Trophoblast cell (in vitro differentiated cells and primary cell): ENCODE results near the gene SLC39A2.

ENCODE experiments used
- DNase-seq, 2 donors: peaks; one replicate each; pipeline ENCODE4 v3.0.0-alpha.2; 2016
- H2AFZ ChIP-seq: 2 replicates; pipeline ENCODE4 v1.6.1; 2013; ENCODE audit warnings: low read length, moderate library complexity, mild to moderate bottlenecking; ENCODE audit not compliant: insufficient read depth, poor library complexity
- H2AK5ac ChIP-seq: 2 replicates; pipeline ENCODE4 v1.6.1; 2013; ENCODE audit warnings: mild to moderate bottlenecking, low read length
- H2BK120ac ChIP-seq: 2 replicates; pipeline ENCODE4 v1.6.1; 2013; ENCODE audit warnings: low read length, mild to moderate bottlenecking, moderate library complexity; ENCODE audit not compliant: insufficient read depth, poor library complexity
- H2BK12ac ChIP-seq: 2 replicates; pipeline ENCODE4 v1.6.1; 2013; ENCODE audit warnings: mild to moderate bottlenecking, low read length, moderate library complexity
- H2BK5ac ChIP-seq: 2 replicates; pipeline ENCODE4 v1.6.1; 2013; ENCODE audit warnings: low read length, low read depth, moderate library complexity, mild to moderate bottlenecking; ENCODE audit not compliant: poor library complexity
- H3K14ac ChIP-seq: 2 replicates; pipeline ENCODE4 v1.6.1; 2013; ENCODE audit warnings: mild to moderate bottlenecking, low read length
- H3K18ac ChIP-seq: 2 replicates; pipeline ENCODE4 v1.6.1; 2013; ENCODE audit warnings: mild to moderate bottlenecking, low read length
- H3K23ac ChIP-seq: 2 replicates; pipeline ENCODE4 v1.6.1; 2013; ENCODE audit warnings: low read length
- H3K27ac ChIP-seq: 2 replicates; pipeline ENCODE4 v1.5.1; 2013; ENCODE audit warnings: low read depth, mild to moderate bottlenecking, inconsistent platforms, low read length, moderate library complexity
- H3K27me3 ChIP-seq: 2 replicates; pipeline ENCODE4 v1.6.1; 2013; ENCODE audit warnings: inconsistent platforms, mild to moderate bottlenecking, low read length, moderate library complexity; ENCODE audit not compliant: insufficient read depth
- H3K36me3 ChIP-seq, 2 experiments: 1 replicate in 1 of 2; 2 replicates in 1 of 2; pipeline ENCODE4 v1.6.1; 2013; ENCODE audit warnings: low read length in 2 of 2, mild to moderate bottlenecking in 2 of 2, moderate library complexity in 1 of 2; ENCODE audit not compliant: insufficient read depth in 2 of 2, control insufficient read depth in 1 of 2
- H3K4ac ChIP-seq: 2 replicates; pipeline ENCODE4 v1.6.1; 2013; ENCODE audit warnings: low read depth, mild to moderate bottlenecking, low read length, moderate library complexity
- H3K4me1 ChIP-seq, 2 experiments: 1 replicate in 1 of 2; 2 replicates in 1 of 2; pipeline ENCODE4 v1.6.1; 2013; ENCODE audit warnings: low read length in 2 of 2, mild to moderate bottlenecking in 2 of 2, moderate library complexity in 1 of 2; ENCODE audit not compliant: insufficient read depth in 2 of 2, control insufficient read depth in 1 of 2
- H3K4me2 ChIP-seq: 2 replicates; pipeline ENCODE4 v1.6.1; 2013; ENCODE audit warnings: inconsistent platforms, mild to moderate bottlenecking, low read length, moderate library complexity
- H3K4me3 ChIP-seq: 2 replicates; pipeline ENCODE4 v1.5.1; 2013; ENCODE audit warnings: mild to moderate bottlenecking, low read depth, low read length, inconsistent platforms
- H3K79me1 ChIP-seq: one replicate; pipeline ENCODE4 v1.6.1; 2013; ENCODE audit warnings: low read length
- H3K79me2 ChIP-seq: 2 replicates; pipeline ENCODE4 v1.6.1; 2013; ENCODE audit warnings: low read length, mild to moderate bottlenecking; ENCODE audit not compliant: control insufficient read depth, insufficient read depth, poor library complexity
- H3K9ac ChIP-seq: 2 replicates; pipeline ENCODE4 v1.6.1; 2013; ENCODE audit warnings: mild to moderate bottlenecking, low read length
- H3K9me3 ChIP-seq: 2 replicates; pipeline ENCODE4 v1.6.1; 2013; ENCODE audit warnings: low read depth, mild to moderate bottlenecking, control low read depth, inconsistent platforms, low read length; ENCODE audit not compliant: insufficient read depth
- H4K12ac ChIP-seq: 2 replicates; pipeline ENCODE4 v1.6.1; 2013; ENCODE audit warnings: low read depth, mild to moderate bottlenecking, low read length, moderate library complexity
- H4K8ac ChIP-seq: 2 replicates; pipeline ENCODE4 v1.6.1; 2013; ENCODE audit warnings: low read depth, mild to moderate bottlenecking, low read length, moderate library complexity
- H4K91ac ChIP-seq: one replicate; pipeline ENCODE4 v1.6.1; 2013; ENCODE audit warnings: low read depth, mild to moderate bottlenecking, low read length, moderate library complexity
- WGBS: extraction: QIAGEN DNeasy Blood & Tissue Kit; methylation state at CpG from one replicate; pipeline ENCODE4 v1.1.7; 2013; ENCODE audit warnings: missing lambda C conversion rate; ENCODE audit not compliant: insufficient read length, insufficient coverage; ENCODE audit errors: extremely low coverage; 5-methylcytosine and 5-hydroxymethylcytosine counted together

Gene SLC39A2

DNA sequence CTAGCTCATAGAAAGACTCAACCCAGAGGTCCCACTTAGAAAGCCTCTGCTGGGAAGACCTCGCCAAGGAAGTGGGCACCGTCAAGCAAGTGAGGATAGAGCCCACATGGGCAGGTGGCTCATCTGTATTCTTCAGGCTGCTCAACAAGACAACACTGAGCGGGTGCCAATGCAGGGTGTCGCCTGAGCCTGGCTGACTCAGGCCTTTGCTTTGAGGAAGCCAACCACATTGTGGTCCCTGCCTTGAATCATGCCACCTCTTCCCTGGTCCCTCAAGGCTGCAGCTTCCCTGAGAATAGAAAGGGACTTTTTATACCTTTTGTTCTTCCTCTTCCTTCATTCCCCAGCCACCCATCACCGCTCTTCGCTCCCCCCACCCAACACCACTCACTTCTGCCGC is 37.7 kb downstream of the SLC39A2 start:
- H3K18ac ChIP-seq, result no peak overlapping the region
- H3K79me1 ChIP-seq, result no peaks in the 10 kb centered on the region
- peak overlapping the region; percentile 23 for H3K4me3 ChIP-seq
- no peak overlapping the region for H3K9ac ChIP-seq
- no peak overlapping the region for H4K8ac ChIP-seq
- H3K4ac ChIP-seq, result no peak overlapping the region
- H3K9me3 ChIP-seq, result peaks cover under 1% of the 10 kb centered on the region
- no peak for DNase-seq
- H4K12ac ChIP-seq, result no peak overlapping the region
- H4K91ac ChIP-seq, result no peak overlapping the region
- H3K79me2 ChIP-seq, result no peaks in the 10 kb centered on the region
- H2BK5ac ChIP-seq, result no peak overlapping the region
- no peak overlapping the region for H3K14ac ChIP-seq
- no peak overlapping the region for H2BK12ac ChIP-seq
- H2BK120ac ChIP-seq, result no peak overlapping the region
- no peak overlapping the region for H3K23ac ChIP-seq
- H2AK5ac ChIP-seq, result no peak overlapping the region
- no CpG with 5 or more reads among the region's 7 CpGs for WGBS
- H3K36me3 ChIP-seq, result no peaks in the 10 kb centered on the region
- H3K27ac ChIP-seq, result no peak overlapping the region
- H3K4me1 ChIP-seq, result peaks cover 4 to 6% of the 10 kb centered on the region in 2 experiments
- H3K4me2 ChIP-seq, result no peak overlapping the region
- no peaks in the 10 kb centered on the region for H3K27me3 ChIP-seq
- no peak overlapping the region for H2AFZ ChIP-seq

DNA sequence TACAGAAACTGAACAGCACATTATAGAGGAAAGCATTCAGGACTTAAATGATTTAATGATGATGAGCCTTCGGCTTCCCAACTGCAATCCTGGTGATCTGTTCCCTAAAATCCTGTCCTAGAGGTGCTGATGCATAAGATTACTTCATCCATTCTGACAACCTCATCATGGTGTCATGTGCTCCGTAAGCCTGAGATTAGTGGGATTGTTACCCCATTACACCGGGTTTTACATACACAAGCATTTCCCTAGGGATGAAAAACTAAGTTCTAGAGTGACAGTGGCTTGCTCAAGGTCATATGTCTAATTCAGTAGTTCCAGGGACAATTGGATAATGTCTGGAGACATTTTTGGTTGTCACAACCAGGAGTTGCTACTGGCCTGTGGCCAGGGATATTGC is 38.1 kb downstream of the SLC39A2 start:
- Histone ChIP-seq H2AK5ac (no peak overlapping the region), H3K79me2 (no peaks in the 10 kb centered on the region), H3K4ac (no peak overlapping the region), H3K4me3 (no peak overlapping the region), H3K27me3 (no peaks in the 10 kb centered on the region), H3K9ac (no peak overlapping the region), H4K91ac (no peak overlapping the region), H3K18ac (no peak overlapping the region), H2AFZ (no peak overlapping the region), H3K4me2 (no peak overlapping the region), H3K9me3 (no peaks in the 10 kb centered on the region), H3K14ac (no peak overlapping the region), H2BK5ac (no peak overlapping the region), H3K79me1 (no peaks in the 10 kb centered on the region), H4K8ac (no peak overlapping the region), H2BK120ac (no peak overlapping the region), H3K27ac (no peak overlapping the region), H3K4me1 (peaks cover 6 to 7% of the 10 kb centered on the region in 2 experiments), H2BK12ac (no peak overlapping the region), H3K36me3 (no peaks in the 10 kb centered on the region), H4K12ac (no peak overlapping the region), H3K23ac (no peak overlapping the region)
- no CpG with 5 or more reads among the region's 3 CpGs for WGBS
- no peak for DNase-seq

DNA sequence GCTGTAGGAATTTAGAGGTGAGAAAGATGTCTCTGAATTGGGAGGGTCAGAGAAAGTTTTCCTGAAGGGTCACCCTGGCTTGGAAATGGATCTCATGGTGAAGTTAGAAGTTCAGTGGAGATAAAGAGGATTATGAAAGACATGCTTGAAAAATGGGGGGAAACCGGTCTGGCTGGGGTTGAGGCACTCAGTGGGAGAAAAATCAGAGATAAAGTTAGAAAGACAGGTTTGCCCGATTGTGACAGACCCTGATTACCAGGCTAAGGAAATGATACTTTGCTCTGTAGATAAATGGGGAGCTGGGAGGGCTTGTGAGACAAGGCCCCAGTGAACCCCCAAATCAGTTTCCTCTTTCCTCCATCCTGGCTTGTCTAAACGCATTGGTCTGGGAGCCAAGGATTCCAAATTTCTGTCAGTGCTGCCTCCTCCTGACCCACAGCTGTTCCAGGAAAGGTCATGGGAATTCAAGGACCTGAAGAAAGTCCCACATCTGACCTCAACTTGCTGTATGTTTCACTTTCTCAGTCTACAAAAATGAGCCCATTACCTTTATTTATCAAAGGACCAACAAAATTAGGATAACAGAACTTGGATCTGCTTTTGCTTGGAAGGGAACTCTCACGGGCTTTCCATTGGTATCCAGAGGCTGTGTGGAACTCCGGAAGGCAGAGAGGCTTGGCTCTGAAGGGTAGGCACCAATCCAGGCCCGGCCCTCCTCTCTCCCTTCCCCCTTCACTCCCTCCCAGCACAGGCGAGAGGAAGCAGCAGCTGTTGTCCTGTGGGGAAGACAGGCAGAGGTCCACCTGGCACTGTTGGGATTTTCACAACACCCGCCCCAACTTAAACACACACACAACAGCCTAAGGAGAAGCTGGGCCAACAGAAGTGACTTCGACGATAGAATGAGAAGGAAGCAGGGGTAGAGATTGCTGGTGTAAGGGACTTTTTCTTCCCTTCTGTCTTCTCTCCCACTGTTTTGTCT is 39.6 kb downstream of the SLC39A2 start:
- Histone ChIP-seq H2BK120ac (no peak overlapping the region), H3K4me2 (no peak overlapping the region), H2AK5ac (no peak overlapping the region), H4K12ac (no peak overlapping the region), H4K8ac (peak overlapping the region; percentile 7), H3K79me1 (peaks cover 4% of the 10 kb centered on the region), H3K14ac (no peak overlapping the region), H3K9ac (no peak overlapping the region), H3K4me3 (no peak overlapping the region), H3K18ac (no peak overlapping the region), H3K27ac (no peak overlapping the region), H2AFZ (no peak overlapping the region), H2BK12ac (no peak overlapping the region), H3K27me3 (no peaks in the 10 kb centered on the region), H3K79me2 (no peaks in the 10 kb centered on the region), H3K4me1 (peaks cover 13 to 16% of the 10 kb centered on the region in 2 experiments), H3K36me3 (no peaks in the 10 kb centered on the region), H2BK5ac (no peak overlapping the region), H3K23ac (no peak overlapping the region), H4K91ac (no peak overlapping the region), H3K9me3 (no peaks in the 10 kb centered on the region), H3K4ac (no peak overlapping the region)
- DNase-seq, result peak; percentile 34 to 77
- no CpG with 5 or more reads among the region's 10 CpGs for WGBS

- Histone ChIP-seq H3K4me2 (no peak overlapping the region), H3K18ac (no peak overlapping the region), H3K14ac (no peak overlapping the region), H3K27me3 (no peaks in the 10 kb centered on the region), H2BK5ac (no peak overlapping the region), H4K91ac (no peak overlapping the region), H3K4me1 (peaks cover 18 to 25% of the 10 kb centered on the region in 2 experiments), H2BK12ac (no peak overlapping the region), H3K9me3 (no peaks in the 10 kb centered on the region), H4K12ac (no peak overlapping the region), H3K23ac (no peak overlapping the region), H2BK120ac (no peak overlapping the region), H3K79me2 (no peaks in the 10 kb centered on the region), H3K4me3 (no peak overlapping the region), H3K36me3 (no peaks in the 10 kb centered on the region), H3K79me1 (peaks cover 4% of the 10 kb centered on the region), H3K27ac (no peak overlapping the region), H2AK5ac (no peak overlapping the region), H3K4ac (no peak overlapping the region), H4K8ac (no peak overlapping the region), H3K9ac (no peak overlapping the region), H2AFZ (no peak overlapping the region)
- DNase-seq, result peak; percentile 7 to 59
- no CpG with 5 or more reads among the region's 8 CpGs for WGBS
These were observed 40.7 kb downstream of the SLC39A2 start for GRCh38 chr14:21039585-21040369.
